WTC11 (cell line): ENCODE results near the gene RGS19. TPM values are rescaled to one million over a fixed set of nuclear protein-coding genes. Genes with fewer than 3 reads are reported as not detected.

Source experiments
- ATAC-seq: fragments of 200-7000 bp; cut with Tn5 transposase; 2 replicates; pipeline ENCODE4 v1.10.0; 2021; ENCODE audit warnings: mild to moderate bottlenecking, moderate library complexity
- CTCF ChIA-PET: fragments of 300-600 bp; sonication (Branson Sonifier 250); formaldehyde crosslinking; loops from one replicate; lab custom pipeline; 2021; ENCODE audit warnings: antibody characterized with exemption; lab: Charles Lee
- POLR2A ChIA-PET: fragments of 350-600 bp; sonication (Branson Sonifier 250); formaldehyde crosslinking; loops from one replicate; lab custom pipeline; 2021; ENCODE audit warnings: antibody characterized with exemption; lab: Charles Lee
- DNase-seq: peaks from one replicate; pipeline ENCODE4 v3.0.0; 2021; ENCODE audit warnings: low spot score
- H3K27ac Mint-ChIP-seq: 2 replicates; pipeline ENCODE4 v1.8.0; 2021; ENCODE audit warnings: mixed read lengths
- H3K27me3 Mint-ChIP-seq: 2 replicates; pipeline ENCODE4 v1.8.0; 2021; ENCODE audit warnings: low read depth, mild to moderate bottlenecking, moderate library complexity, mixed read lengths
- H3K36me3 Mint-ChIP-seq: 2 replicates; pipeline ENCODE4 v1.8.0; 2021; ENCODE audit warnings: mixed read lengths
- H3K4me1 Mint-ChIP-seq: 2 replicates; pipeline ENCODE4 v1.8.0; 2022; ENCODE audit warnings: mixed read lengths
- H3K4me3 Mint-ChIP-seq: 2 replicates; pipeline ENCODE4 v1.8.0; 2021; ENCODE audit warnings: mild to moderate bottlenecking, moderate library complexity, mixed read lengths
- H3K9me3 Mint-ChIP-seq: 2 replicates; pipeline ENCODE4 v1.8.0; 2021; ENCODE audit warnings: mixed read lengths
- AFF4 ChIP-seq: sonication (generic); formaldehyde crosslinking; IDR thresholded peaks from 2 replicates; pipeline ENCODE4 v1.8.1; 2023; ENCODE audit warnings: mild to moderate bottlenecking, missing genetic modification reagents, borderline replicate concordance
- ATF3 ChIP-seq: sonication (generic); formaldehyde crosslinking; conservative IDR thresholded peaks from 2 replicates; pipeline ENCODE4 v1.8.1; 2022; ENCODE audit warnings: mild to moderate bottlenecking, missing genetic modification reagents
- CBFB ChIP-seq: sonication (generic); formaldehyde crosslinking; IDR thresholded peaks from 2 replicates; pipeline ENCODE4 v1.8.1; 2022; ENCODE audit warnings: mild to moderate bottlenecking, low read depth, missing genetic modification reagents
- ELF4 ChIP-seq: sonication (generic); formaldehyde crosslinking; IDR thresholded peaks from 2 replicates; pipeline ENCODE4 v1.8.1; 2022; ENCODE audit warnings: low read depth, mild to moderate bottlenecking, moderate library complexity, missing genetic modification reagents
- EMX1 ChIP-seq: fragments of 250-450 bp; sonication (Bioruptor Pico); IDR thresholded peaks from 2 replicates; pipeline ENCODE4 v1.8.0; 2021; ENCODE audit warnings: mild to moderate bottlenecking
- ERG ChIP-seq: fragments of 250-450 bp; sonication (Bioruptor Pico); IDR thresholded peaks from 2 replicates; pipeline ENCODE4 v1.8.0; 2021; ENCODE audit warnings: mild to moderate bottlenecking
- FOXP1 ChIP-seq: sonication (generic); formaldehyde crosslinking; IDR thresholded peaks from 2 replicates; pipeline ENCODE4 v1.8.0; 2022; ENCODE audit warnings: missing genetic modification reagents, mild to moderate bottlenecking, moderate library complexity, borderline replicate concordance
- NFE2L1 ChIP-seq: sonication (generic); formaldehyde crosslinking; IDR thresholded peaks from 2 replicates; pipeline ENCODE4 v1.8.1; 2023; ENCODE audit warnings: missing genetic modification reagents
- NR3C1 ChIP-seq: sonication (generic); formaldehyde crosslinking; conservative IDR thresholded peaks from 2 replicates; pipeline ENCODE4 v1.8.1; 2023; ENCODE audit warnings: low read depth, mild to moderate bottlenecking, missing genetic modification reagents
- PRRX2 ChIP-seq: fragments of 250-450 bp; sonication (Bioruptor Pico); IDR thresholded peaks from 2 replicates; pipeline ENCODE4 v1.8.0; 2021; ENCODE audit warnings: mild to moderate bottlenecking
- RELA ChIP-seq: sonication (generic); formaldehyde crosslinking; IDR thresholded peaks from 2 replicates; pipeline ENCODE4 v1.8.1; 2022; ENCODE audit warnings: missing genetic modification reagents, mild to moderate bottlenecking, borderline replicate concordance
- SOX15 ChIP-seq: fragments of 250-450 bp; sonication (Bioruptor Pico); IDR thresholded peaks from 2 replicates; pipeline ENCODE4 v1.9.0; 2021; ENCODE audit warnings: mild to moderate bottlenecking
- ZNF121 ChIP-seq: sonication (generic); formaldehyde crosslinking; IDR thresholded peaks from 2 replicates; pipeline ENCODE4 v1.8.0; 2023; ENCODE audit warnings: missing genetic modification reagents
- ZNF416 ChIP-seq: fragments of 250-450 bp; sonication (Bioruptor Pico); IDR thresholded peaks from 2 replicates; pipeline ENCODE4 v1.9.0; 2021; ENCODE audit warnings: mild to moderate bottlenecking, inconsistent platforms
- total RNA-seq: library from RNA; stranded (reverse); gene quantifications from 3 replicates; pipeline ENCODE4 v1.2.3, GENCODE V29; 2021
- TF ChIP-seq, protein P1 (sequence below): sonication (generic); formaldehyde crosslinking; IDR thresholded peaks from 2 replicates; pipeline ENCODE4 v1.8.1; 2022; ENCODE audit warnings: mild to moderate bottlenecking, moderate library complexity, missing genetic modification reagents
- TF ChIP-seq, protein P2 (sequence below): sonication (generic); formaldehyde crosslinking; IDR thresholded peaks from 2 replicates; pipeline ENCODE4 v1.8.0; 2022; ENCODE audit warnings: mild to moderate bottlenecking, missing genetic modification reagents
- TF ChIP-seq, protein P3 (sequence below): fragments of 250-450 bp; sonication (Bioruptor Pico); IDR thresholded peaks from 2 replicates; pipeline ENCODE4 v1.9.0; 2021; ENCODE audit warnings: mild to moderate bottlenecking
- TF ChIP-seq, protein P4 (sequence below): sonication (generic); formaldehyde crosslinking; IDR thresholded peaks from 2 replicates; pipeline ENCODE4 v1.8.1; 2023; ENCODE audit warnings: mild to moderate bottlenecking, missing genetic modification reagents

RGS19 gene
- total RNA-seq, 1 experiment from 2014 or later = 13.8 TPM

GRCh38 chr20:64080013-64080812, 895 bp upstream of the RGS19 start, which contains the start of gene OPRL1:
Gene OPRL1 (plus strand): TSS chr20:64080082. CDS start chr20:64092721, 12,639 bp downstream.
- DNase-seq (no peak), ATAC-seq (0 out of 2 replicates have a peak, but pooled peaks have one; percentile 0)
- H3K27me3 Mint-ChIP-seq = peaks cover 42% of the 10 kb centered on the region
- ChIA-PET CTCF (interaction anchor here (1.0 to 4.2 kb wide), 13 partner anchors 10 to 294 kb away, joined by 3 to 16 read pairs (median 8); partner anchors contain the start of genes PRPF6 and SAMD10), POLR2A (interaction anchor here (1.0 to 1.1 kb wide), 2 partner anchors 14 to 584 kb away, joined by 3 to 4 read pairs; no protein-coding TSS in a partner anchor)
- peak within 1 kb of the TSS; percentile 80 for H3K4me3 Mint-ChIP-seq
- no peaks in the 10 kb centered on the region for H3K9me3 Mint-ChIP-seq
- H3K36me3 Mint-ChIP-seq = no peaks in the 10 kb centered on the region
- H3K27ac Mint-ChIP-seq = no peak within 1 kb of the TSS
- H3K4me1 Mint-ChIP-seq = peaks cover 30% of the 10 kb centered on the region
- TF ChIP-seq EMX1 (CRISPR knock-in tag) (no peak), ZNF121 (no peak), SOX15 (no peak), FOXP1 (CRISPR knock-in tag) (peak; percentile 5; the same call in 1 of the 2 replicates), NFE2L1 (CRISPR knock-in tag) (no peak)
- TF ChIP-seq, protein P1, sequence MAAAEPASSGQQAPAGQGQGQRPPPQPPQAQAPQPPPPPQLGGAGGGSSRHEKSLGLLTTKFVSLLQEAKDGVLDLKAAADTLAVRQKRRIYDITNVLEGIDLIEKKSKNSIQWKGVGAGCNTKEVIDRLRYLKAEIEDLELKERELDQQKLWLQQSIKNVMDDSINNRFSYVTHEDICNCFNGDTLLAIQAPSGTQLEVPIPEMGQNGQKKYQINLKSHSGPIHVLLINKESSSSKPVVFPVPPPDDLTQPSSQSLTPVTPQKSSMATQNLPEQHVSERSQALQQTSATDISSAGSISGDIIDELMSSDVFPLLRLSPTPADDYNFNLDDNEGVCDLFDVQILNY (CRISPR knock-in tag) = 0 out of 2 replicates have a peak, but pooled peaks have one; percentile 5
- TF ChIP-seq, all 79 proteins: peak for 2

- H3K4me3 Mint-ChIP-seq = peak overlapping the region; percentile 64
- CTCF ChIA-PET = interaction anchor here (0.7 to 4.2 kb wide), 10 partner anchors 13 to 98 kb away, joined by 3 to 16 read pairs (median 8); partner anchors contain the start of gene PRPF6
- DNase-seq (no peak), ATAC-seq (no peak)
- H3K36me3 Mint-ChIP-seq = no peaks in the 10 kb centered on the region
- H3K4me1 Mint-ChIP-seq = peaks cover 26% of the 10 kb centered on the region
- TF ChIP-seq RELA (CRISPR knock-in tag) = no peak
- TF ChIP-seq PRRX2 = no peak
- TF ChIP-seq ZNF416 (CRISPR knock-in tag) = no peak
- no peak for TF ChIP-seq NR3C1
- TF ChIP-seq ATF3 = no peak
- TF ChIP-seq SOX15 = no peak
- no peaks in the 10 kb centered on the region for H3K9me3 Mint-ChIP-seq
- H3K27me3 Mint-ChIP-seq = peaks cover 31% of the 10 kb centered on the region
- POLR2A ChIA-PET = no interaction called here
- H3K27ac Mint-ChIP-seq = no peak overlapping the region
These were observed 415 bp downstream of the RGS19 start for GRCh38 chr20:64078934-64079272.

DNA sequence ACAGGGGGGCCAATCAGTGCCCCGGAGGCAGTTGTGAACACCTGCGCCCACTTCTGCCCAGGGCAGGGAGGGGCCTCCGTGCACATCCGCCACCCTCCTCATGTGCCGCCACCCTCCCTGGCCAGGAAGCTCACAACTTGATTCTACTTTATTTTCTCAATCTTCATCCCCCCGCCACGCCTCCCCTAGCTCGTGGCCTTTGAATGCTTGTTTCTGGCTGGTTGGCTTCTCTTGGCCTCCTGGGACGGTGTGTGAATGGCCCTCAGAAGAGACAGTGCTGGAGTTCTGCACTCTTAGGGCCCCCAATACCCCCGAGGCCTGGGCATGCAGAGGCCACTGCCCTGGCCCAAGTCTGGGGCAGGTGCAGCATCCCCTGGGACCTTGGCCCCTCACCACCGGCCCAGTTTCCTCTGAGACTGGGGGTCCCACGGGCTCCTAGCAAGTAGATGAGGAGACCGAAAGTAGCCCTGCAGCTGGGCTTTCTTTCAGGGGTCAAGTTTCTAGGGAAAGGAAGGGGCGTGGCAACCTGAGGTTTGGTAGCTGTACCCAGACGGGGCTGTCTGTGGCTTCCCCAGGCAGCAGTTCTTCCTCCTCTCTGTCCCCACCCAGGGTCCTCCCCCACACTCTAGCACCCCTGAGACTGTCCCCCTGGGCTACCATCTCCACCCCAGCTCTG, 1.3 kb downstream of the RGS19 start:
- Mint-ChIP-seq H3K4me3 (peak overlapping the region; percentile 64; the same call in 1 of the 2 replicates), H3K9me3 (no peaks in the 10 kb centered on the region), H3K27me3 (peaks cover 27% of the 10 kb centered on the region), H3K36me3 (no peaks in the 10 kb centered on the region), H3K27ac (no peak overlapping the region), H3K4me1 (peaks cover 24% of the 10 kb centered on the region)
- ChIA-PET POLR2A (no interaction called here), CTCF (interaction anchor here (0.7 to 4.2 kb wide), 5 partner anchors 12 to 97 kb away, joined by 3 to 16 read pairs (median 9); partner anchors contain the start of gene PRPF6)
- ATAC-seq = no peak; the same call in 1 of the 2 replicates
- no peak for DNase-seq
- TF ChIP-seq, protein P2, sequence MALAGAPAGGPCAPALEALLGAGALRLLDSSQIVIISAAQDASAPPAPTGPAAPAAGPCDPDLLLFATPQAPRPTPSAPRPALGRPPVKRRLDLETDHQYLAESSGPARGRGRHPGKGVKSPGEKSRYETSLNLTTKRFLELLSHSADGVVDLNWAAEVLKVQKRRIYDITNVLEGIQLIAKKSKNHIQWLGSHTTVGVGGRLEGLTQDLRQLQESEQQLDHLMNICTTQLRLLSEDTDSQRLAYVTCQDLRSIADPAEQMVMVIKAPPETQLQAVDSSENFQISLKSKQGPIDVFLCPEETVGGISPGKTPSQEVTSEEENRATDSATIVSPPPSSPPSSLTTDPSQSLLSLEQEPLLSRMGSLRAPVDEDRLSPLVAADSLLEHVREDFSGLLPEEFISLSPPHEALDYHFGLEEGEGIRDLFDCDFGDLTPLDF = no peak
- no peak for TF ChIP-seq ERG (CRISPR knock-in tag)
- no peak for TF ChIP-seq ELF4 (CRISPR knock-in tag)
- TF ChIP-seq, protein P3, sequence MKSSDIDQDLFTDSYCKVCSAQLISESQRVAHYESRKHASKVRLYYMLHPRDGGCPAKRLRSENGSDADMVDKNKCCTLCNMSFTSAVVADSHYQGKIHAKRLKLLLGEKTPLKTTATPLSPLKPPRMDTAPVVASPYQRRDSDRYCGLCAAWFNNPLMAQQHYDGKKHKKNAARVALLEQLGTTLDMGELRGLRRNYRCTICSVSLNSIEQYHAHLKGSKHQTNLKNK (CRISPR knock-in tag) = no peak
- TF ChIP-seq AFF4 = no peak
- TF ChIP-seq, protein P4, sequence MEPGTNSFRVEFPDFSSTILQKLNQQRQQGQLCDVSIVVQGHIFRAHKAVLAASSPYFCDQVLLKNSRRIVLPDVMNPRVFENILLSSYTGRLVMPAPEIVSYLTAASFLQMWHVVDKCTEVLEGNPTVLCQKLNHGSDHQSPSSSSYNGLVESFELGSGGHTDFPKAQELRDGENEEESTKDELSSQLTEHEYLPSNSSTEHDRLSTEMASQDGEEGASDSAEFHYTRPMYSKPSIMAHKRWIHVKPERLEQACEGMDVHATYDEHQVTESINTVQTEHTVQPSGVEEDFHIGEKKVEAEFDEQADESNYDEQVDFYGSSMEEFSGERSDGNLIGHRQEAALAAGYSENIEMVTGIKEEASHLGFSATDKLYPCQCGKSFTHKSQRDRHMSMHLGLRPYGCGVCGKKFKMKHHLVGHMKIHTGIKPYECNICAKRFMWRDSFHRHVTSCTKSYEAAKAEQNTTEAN (CRISPR knock-in tag) = no peak
- TF ChIP-seq CBFB (CRISPR knock-in tag) = no peak
